GM18507 (cell line): ENCODE measurements around the gene CD72.
A peak's percentile ranks its signal among the peaks of the same experiment; 100 is the strongest.
"Not testable (repeated sequence)": the region's sequence is repeated elsewhere in the genome, so short reads cannot be mapped to it uniquely, and the experiment has no call there.

Source experiments
- DNase-seq: peaks from one replicate; pipeline ENCODE4 v3.0.0; 2011; ENCODE audit warnings: low read depth; ENCODE audit not compliant: insufficient read length; ENCODE audit errors: extremely low spot score
- FAIRE-seq: peaks from 2 replicates; lab custom pipeline; 2011; peaks lifted over from hg19 to GRCh38; lab: Jason Lieb, UNC

CD72 gene

DNA sequence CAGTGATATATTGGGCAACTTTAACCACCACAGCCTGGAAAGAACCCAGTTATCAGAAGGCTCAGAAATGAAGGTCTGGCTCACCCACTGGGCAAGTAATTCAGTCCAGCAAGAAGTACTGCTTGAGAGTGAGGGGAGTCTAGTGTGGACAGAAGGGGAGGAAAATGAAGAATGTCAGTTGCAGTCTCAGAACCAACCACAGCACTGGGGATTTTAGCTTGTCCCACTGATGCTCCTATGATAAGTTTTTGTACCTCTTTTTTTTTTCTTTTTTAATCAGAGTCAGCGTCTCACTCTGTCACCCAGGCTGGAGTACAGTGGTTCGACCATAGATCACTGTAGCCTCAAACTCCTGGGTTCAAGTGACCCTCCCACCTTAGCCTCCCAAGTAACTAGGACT is 9.4 kb upstream of the CD72 start:
- DNase-seq = no peak
- FAIRE-seq = no peak

GRCh38 chr9:35619800-35620158 is 1.6 kb upstream of the CD72 start:
- FAIRE-seq = no peak
- DNase-seq = no peak

GRCh38 chr9:35618854-35619799 is 914 bp upstream of the CD72 start:
- FAIRE-seq (peak; percentile 97), DNase-seq (no peak)

DNA sequence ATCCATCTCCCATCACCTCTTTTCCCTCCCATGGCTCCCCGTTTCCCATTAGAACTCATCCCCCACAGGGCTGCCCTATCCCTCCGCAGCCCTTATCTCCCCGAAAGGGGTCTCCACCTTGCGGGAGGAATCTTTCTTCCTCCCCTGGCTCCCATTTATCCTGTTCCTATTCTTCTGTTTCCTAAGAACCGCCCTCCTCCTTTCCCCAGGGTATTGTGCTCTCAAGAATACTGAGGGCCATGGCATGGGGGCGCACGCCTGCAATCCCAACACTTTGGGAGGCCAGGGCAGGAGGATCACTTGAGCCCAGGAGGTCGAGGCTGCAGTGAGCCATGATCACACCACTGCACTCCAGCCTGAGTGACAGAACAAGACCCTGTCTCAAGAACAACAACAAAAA is 665 bp downstream of the CD72 start:
- no peak for DNase-seq
- FAIRE-seq = no peak

GRCh38 chr9:35616681-35617459 is 1.3 kb downstream of the CD72 start:
- FAIRE-seq = peak; percentile 90
- DNase-seq = no peak

- FAIRE-seq (no peak), DNase-seq (no peak)
These were observed 2.1 kb downstream of the CD72 start for GRCh38 chr9:35615981-35616680.

DNA sequence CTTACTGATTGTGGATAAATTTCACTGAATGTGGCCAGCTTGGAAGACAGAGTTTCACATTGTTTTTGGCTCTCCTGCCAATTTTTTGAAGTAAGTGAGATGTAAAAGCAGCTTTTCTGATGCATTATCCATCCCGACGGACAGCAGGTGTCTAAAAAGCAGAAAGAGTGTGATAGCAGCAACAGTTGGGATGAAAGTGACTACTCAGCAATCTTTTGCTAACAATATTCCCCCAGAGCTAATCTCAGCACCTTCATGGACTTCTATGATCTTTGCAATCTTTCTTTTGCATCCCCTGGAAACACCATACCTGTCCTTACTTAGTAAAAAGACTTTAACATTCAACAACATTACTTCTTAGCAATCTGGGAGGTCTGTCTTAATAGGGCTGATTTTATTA is 5.4 kb downstream of the CD72 start:
- no peak for DNase-seq
- no peak for FAIRE-seq

- DNase-seq, FAIRE-seq: not testable (repeated sequence)
These were observed 6.1 kb downstream of the CD72 start for GRCh38 chr9:35612066-35612465.

DNA sequence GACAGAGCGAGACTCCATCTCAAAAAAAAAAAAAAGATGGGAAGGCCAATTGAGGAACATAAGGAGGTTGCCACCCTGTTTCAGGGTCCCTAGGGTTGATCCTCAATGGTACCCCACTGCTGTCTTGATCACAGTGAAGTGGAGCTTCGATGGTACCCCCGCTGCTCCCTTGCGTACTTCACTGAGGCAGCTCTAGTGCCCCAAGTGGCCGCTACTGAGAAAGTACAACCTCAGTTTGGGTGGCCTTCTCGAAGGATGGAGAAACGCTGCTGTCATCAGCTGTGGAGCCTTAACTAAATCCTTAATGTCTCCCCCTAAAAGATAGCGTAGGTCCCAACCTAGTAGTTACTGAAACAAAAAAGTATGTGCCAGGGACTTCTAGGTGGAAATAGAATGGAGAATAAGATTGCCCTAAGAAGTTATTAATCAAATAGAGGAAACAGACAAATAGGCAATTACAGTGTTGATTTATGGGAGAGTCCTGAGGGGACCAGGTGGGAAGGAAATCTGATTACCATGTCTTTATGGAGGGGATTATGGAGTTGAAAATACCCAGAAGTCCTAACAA is 6.9 kb downstream of the CD72 start:
- DNase-seq (no peak), FAIRE-seq (peak; percentile 85)

GRCh38 chr9:35609820-35610163 is 8.4 kb downstream of the CD72 start:
- DNase-seq (no peak), FAIRE-seq (no peak)

GRCh38 chr9:35609001-35609819 is 9.0 kb downstream of the CD72 start:
- FAIRE-seq (no peak), DNase-seq (no peak)

GRCh38 chr9:35608221-35608620 is 10.0 kb downstream of the CD72 start:
- FAIRE-seq (no peak), DNase-seq (no peak)

DNA sequence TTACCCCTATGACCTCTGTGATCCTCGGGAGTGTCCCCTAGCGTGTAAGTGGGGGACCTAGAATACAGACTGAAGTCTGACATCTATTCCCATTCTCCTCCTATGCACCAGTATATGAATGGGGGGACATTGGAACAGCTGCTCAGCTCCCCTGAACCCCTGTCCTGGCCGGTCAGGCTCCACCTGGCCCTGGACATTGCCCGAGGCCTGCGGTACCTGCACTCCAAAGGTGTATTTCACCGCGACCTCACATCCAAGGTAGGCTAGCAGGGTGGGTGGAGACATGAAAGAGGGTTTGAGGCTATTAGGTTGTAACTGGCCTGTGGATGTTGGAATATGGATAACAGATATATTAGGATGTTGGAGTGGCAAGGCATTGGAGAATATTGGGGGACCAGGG is 11.5 kb downstream of the CD72 start:
- DNase-seq = no peak
- FAIRE-seq = no peak

DNA sequence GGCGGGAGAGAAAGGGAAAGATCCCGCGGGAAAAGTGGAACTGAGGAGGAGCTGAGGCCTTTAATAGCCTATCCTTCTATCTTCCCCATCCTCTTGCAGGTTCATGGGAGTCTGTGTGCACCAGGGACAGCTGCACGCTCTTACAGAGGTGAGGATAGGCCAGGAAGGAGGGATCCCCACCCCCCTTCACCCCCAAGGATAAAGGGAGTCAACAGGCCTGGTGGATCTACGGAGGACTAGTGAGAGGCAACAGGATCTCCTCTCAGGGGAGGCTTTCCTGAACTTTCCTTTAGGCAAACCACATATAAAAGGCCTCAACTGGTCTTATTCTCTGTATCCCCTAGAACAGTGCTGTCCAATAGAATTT is 12.1 kb downstream of the CD72 start:
- DNase-seq (no peak), FAIRE-seq (no peak)

DNA sequence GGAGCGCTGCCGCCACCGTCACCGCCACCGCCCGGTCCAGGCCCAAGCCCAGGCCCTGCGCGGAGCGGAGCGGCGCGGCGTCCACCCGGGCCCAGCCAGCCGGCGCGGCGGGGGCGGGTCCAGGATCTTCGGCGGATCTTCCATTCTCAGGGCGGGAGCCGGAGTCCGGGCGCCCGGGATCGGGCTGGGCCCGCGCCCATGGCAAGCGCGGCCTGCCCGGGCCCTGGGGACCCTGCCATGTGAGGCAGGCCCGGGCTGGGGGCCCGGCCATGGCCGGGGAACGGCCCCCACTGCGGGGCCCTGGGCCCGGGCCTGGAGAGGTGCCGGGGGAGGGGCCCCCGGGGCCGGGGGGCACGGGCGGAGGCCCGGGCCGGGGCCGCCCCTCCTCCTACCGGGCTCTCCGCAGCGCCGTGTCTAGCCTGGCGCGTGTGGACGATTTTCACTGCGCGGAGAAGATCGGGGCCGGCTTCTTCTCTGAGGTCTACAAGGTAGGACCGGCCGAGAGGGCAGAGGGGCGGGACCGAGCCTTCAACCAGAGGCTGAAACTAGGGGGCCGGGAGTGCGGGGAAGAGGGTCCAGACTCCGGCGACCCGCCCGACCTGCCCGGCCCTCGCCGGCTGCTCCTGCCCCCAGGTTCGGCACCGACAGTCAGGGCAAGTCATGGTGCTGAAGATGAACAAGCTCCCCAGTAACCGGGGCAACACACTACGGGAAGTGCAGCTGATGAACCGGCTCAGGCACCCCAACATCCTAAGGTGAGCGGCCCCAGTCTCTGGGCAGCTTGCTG is 12.7 kb downstream of the CD72 start:
- DNase-seq (no peak), FAIRE-seq (no peak)

- FAIRE-seq = peak; percentile 62
- DNase-seq = peak; percentile 84
These were observed 13.4 kb downstream of the CD72 start, which contains the start of gene TESK1 for GRCh38 chr9:35604578-35605350. Gene TESK1, plus strand, starts transcription at chr9:35605262. Its CDS starts 358 bp downstream, at chr9:35605620.

GRCh38 chr9:35603986-35604577 is 14.1 kb downstream of the CD72 start:
- FAIRE-seq = peak; percentile 100

More at GRCh38 chr9:35603986-35604577, 14.1 kb downstream of the CD72 start:
- peak; percentile 97 for DNase-seq
